H9 (cell line): Measurements from ENCODE around the gene HMG20B. TPM values are rescaled to one million over a fixed set of nuclear protein-coding genes. Genes with fewer than 3 reads are reported as not detected.
A peak's percentile ranks its signal among the peaks of the same experiment; 100 is the strongest.

Experiments
- DNase-seq: peaks from one replicate; pipeline ENCODE4 v3.0.0-alpha.2; 2017
- H2AFZ ChIP-seq: one replicate; pipeline ENCODE4 v1.6.1; 2013; ENCODE audit warnings: mild to moderate bottlenecking, low read length, control low read depth, moderate library complexity
- H2AK5ac ChIP-seq: 2 replicates; pipeline ENCODE4 v1.6.1; 2013; ENCODE audit warnings: low read length, control low read depth, mixed read lengths; ENCODE audit not compliant: insufficient read length
- H2BK120ac ChIP-seq: one replicate; pipeline ENCODE4 v1.6.1; 2013; ENCODE audit warnings: low read depth, mild to moderate bottlenecking, low read length, control low read depth, inconsistent platforms; ENCODE audit not compliant: poor library complexity, severe bottlenecking
- H2BK12ac ChIP-seq: 2 replicates; pipeline ENCODE4 v1.6.1; 2013; ENCODE audit warnings: low read length, control low read depth, mixed read lengths, low read depth; ENCODE audit not compliant: insufficient read length
- H2BK15ac ChIP-seq: 2 replicates; pipeline ENCODE4 v1.6.1; 2013; ENCODE audit warnings: low read depth, low read length, control low read depth
- H2BK20ac ChIP-seq: one replicate; pipeline ENCODE4 v1.6.1; 2013; ENCODE audit warnings: low read depth, mild to moderate bottlenecking, low read length, control low read depth, inconsistent platforms; ENCODE audit not compliant: poor library complexity, severe bottlenecking
- H2BK5ac ChIP-seq: 2 replicates; pipeline ENCODE4 v1.6.1; 2013; ENCODE audit warnings: low read length, control low read depth, mixed read lengths; ENCODE audit not compliant: insufficient read length
- H3K14ac ChIP-seq: 2 replicates; pipeline ENCODE4 v1.6.1; 2013; ENCODE audit warnings: low read length, control low read depth; ENCODE audit not compliant: insufficient read depth
- H3K18ac ChIP-seq: 2 replicates; pipeline ENCODE4 v1.6.1; 2013; ENCODE audit warnings: low read depth, mild to moderate bottlenecking, mixed read lengths, low read length, control low read depth; ENCODE audit not compliant: insufficient read length
- H3K23ac ChIP-seq: 2 replicates; pipeline ENCODE4 v1.6.1; 2013; ENCODE audit warnings: low read length, control low read depth, mixed read lengths, low read depth; ENCODE audit not compliant: insufficient read length
- H3K23me2 ChIP-seq: 2 replicates; pipeline ENCODE4 v1.6.1; 2013; ENCODE audit warnings: low read depth, mild to moderate bottlenecking, mixed read lengths, low read length, control low read depth; ENCODE audit not compliant: insufficient read length, poor library complexity, severe bottlenecking
- H3K27ac ChIP-seq: 2 replicates; pipeline ENCODE4 v1.5.1; 2013; ENCODE audit warnings: low read length, control low read depth, mixed read lengths, low read depth; ENCODE audit not compliant: insufficient read length
- H3K27me3 ChIP-seq: 2 replicates; pipeline ENCODE4 v1.6.1; 2013; ENCODE audit warnings: low read length, control low read depth, inconsistent platforms; ENCODE audit not compliant: insufficient read depth
- H3K4ac ChIP-seq: 2 replicates; pipeline ENCODE4 v1.6.1; 2013; ENCODE audit warnings: low read depth, mild to moderate bottlenecking, control low read depth, inconsistent platforms, low read length, moderate library complexity
- H3K4me1 ChIP-seq: 2 replicates; pipeline ENCODE4 v1.6.1; 2013; ENCODE audit warnings: low read length, control low read depth, inconsistent platforms; ENCODE audit not compliant: insufficient read depth
- H3K4me2 ChIP-seq: 2 replicates; pipeline ENCODE4 v1.6.1; 2013; ENCODE audit warnings: low read length, control low read depth, mixed read lengths; ENCODE audit not compliant: insufficient read length, insufficient read depth
- H3K56ac ChIP-seq: 2 replicates; pipeline ENCODE4 v1.6.1; 2013; ENCODE audit warnings: low read depth, mild to moderate bottlenecking, mixed read lengths, low read length, control low read depth; ENCODE audit not compliant: insufficient read length
- H3K79me1 ChIP-seq: 2 replicates; pipeline ENCODE4 v1.6.1; 2013; ENCODE audit warnings: low read depth, mild to moderate bottlenecking, moderate library complexity, low read length, control low read depth, inconsistent platforms; ENCODE audit not compliant: insufficient read depth, poor library complexity, severe bottlenecking
- H3K79me2 ChIP-seq: 2 replicates; pipeline ENCODE4 v1.6.1; 2013; ENCODE audit warnings: low read length, control low read depth, inconsistent platforms; ENCODE audit not compliant: insufficient read depth
- H3K9ac ChIP-seq: 2 replicates; pipeline ENCODE4 v1.6.1; 2013; ENCODE audit warnings: low read length, control low read depth, mixed read lengths; ENCODE audit not compliant: insufficient read length; ENCODE audit errors: extremely low read depth
- H3K9me3 ChIP-seq: one replicate; pipeline ENCODE4 v1.6.1; 2013; ENCODE audit warnings: low read depth, low read length, inconsistent platforms; ENCODE audit not compliant: control insufficient read depth
- H3T11ph ChIP-seq: one replicate; pipeline ENCODE4 v1.6.1; 2013; ENCODE audit warnings: mild to moderate bottlenecking, low read length, control low read depth, inconsistent platforms
- H4K20me1 ChIP-seq: one replicate; pipeline ENCODE4 v1.6.1; 2013; ENCODE audit not compliant: control insufficient read depth, insufficient read length, insufficient read depth
- H4K5ac ChIP-seq: 2 replicates; pipeline ENCODE4 v1.6.1; 2013; ENCODE audit warnings: low read depth, mild to moderate bottlenecking, mixed read lengths, low read length, control low read depth; ENCODE audit not compliant: insufficient read length
- H4K8ac ChIP-seq: replicated peaks from 2 replicates; pipeline ENCODE4 v1.6.1; 2013; ENCODE audit warnings: low read length, control low read depth, mixed read lengths, low read depth; ENCODE audit not compliant: insufficient read length
- H4K91ac ChIP-seq: 2 replicates; pipeline ENCODE4 v1.6.1; 2013; ENCODE audit warnings: low read depth, mild to moderate bottlenecking, moderate library complexity, mixed read lengths, low read length, control low read depth; ENCODE audit not compliant: insufficient read length
- H3K27ac Mint-ChIP-seq, 3 experiments: 2 replicates in 2 of 3; 3 replicates in 1 of 3; pipeline ENCODE4 v1.8.0; 2020 to 2021; ENCODE audit warnings: mixed read lengths in 3 of 3, mild to moderate bottlenecking in 1 of 3, moderate library complexity in 1 of 3
- H3K27me3 Mint-ChIP-seq: 2 replicates; pipeline ENCODE4 v1.8.0; 2021; ENCODE audit warnings: low read depth, mild to moderate bottlenecking, moderate library complexity, mixed read lengths
- H3K36me3 Mint-ChIP-seq, 3 experiments: 2 replicates in 2 of 3; 3 replicates in 1 of 3; pipeline ENCODE4 v1.8.0; 2020 to 2021; ENCODE audit warnings: low read depth in 3 of 3, mixed read lengths in 3 of 3; ENCODE audit not compliant: insufficient read depth in 1 of 3
- H3K4me1 Mint-ChIP-seq, 2 experiments: 2 replicates each; pipeline ENCODE4 v1.8.0; 2020; ENCODE audit warnings: mixed read lengths in 2 of 2
- H3K4me3 Mint-ChIP-seq, 2 experiments: 2 replicates in 1 of 2; 3 replicates in 1 of 2; pipeline ENCODE4 v1.8.0; 2020 to 2021; ENCODE audit warnings: mild to moderate bottlenecking in 2 of 2, mixed read lengths in 2 of 2, moderate library complexity in 1 of 2
- H3K9me3 Mint-ChIP-seq, 2 experiments: 2 replicates in 1 of 2; 3 replicates in 1 of 2; pipeline ENCODE4 v1.8.0; 2020; ENCODE audit warnings: mild to moderate bottlenecking in 2 of 2, mixed read lengths in 2 of 2, moderate library complexity in 1 of 2
- WGBS: extraction: QIAGEN DNeasy Blood & Tissue Kit; methylation state at CpG from one replicate; pipeline ENCODE4 v1.1.7; 2013; ENCODE audit warnings: missing lambda C conversion rate, low lambda C conversion rate, mixed read lengths; ENCODE audit not compliant: insufficient read length; ENCODE audit errors: extremely low coverage; 5-methylcytosine and 5-hydroxymethylcytosine counted together
- total RNA-seq: library from RNA; stranded (reverse); gene quantifications from 2 replicates; pipeline ENCODE4 v1.2.1, GENCODE V29; 2021
- TF ChIP-seq, protein P1 (sequence below): fragments of 200-600 bp; sonication (generic); conservative IDR thresholded peaks from 3 replicates; pipeline ENCODE4 v1.8.0; 2021; ENCODE audit warnings: antibody characterized with exemption, mild to moderate bottlenecking

HMG20B gene
- total RNA-seq, 1 experiment from 2014 or later: 58.1 TPM

DNA sequence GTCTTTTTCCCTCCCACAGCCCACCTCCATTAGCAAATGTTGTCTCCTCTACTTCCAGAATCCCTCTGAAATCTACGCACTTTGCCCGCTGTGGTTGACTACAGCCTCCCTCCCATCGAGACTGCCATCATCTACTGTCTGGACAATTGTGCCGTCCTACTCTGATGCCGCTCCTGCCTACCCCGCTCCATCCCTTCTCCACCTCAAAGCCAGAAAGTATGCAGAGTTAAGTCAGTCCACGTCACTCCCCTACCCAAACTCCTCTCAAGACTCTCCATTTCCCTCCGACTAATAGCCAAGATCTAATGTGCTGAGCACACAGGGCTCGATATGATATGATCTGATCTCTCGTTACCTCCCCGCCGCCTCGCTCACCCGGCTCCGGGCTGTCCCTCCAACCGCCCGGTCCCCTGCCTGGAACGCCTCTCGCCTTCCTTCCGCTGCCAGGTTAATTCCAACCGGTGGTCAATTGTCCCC, 53.3 kb downstream of the HMG20B start:
- Histone ChIP-seq H3K79me1 (no peaks in the 10 kb centered on the region), H3K4me2 (peak overlapping the region; percentile 93), H3K23me2 (peaks cover 5% of the 10 kb centered on the region), H2BK5ac (no peak overlapping the region), H3K4me1 (0 out of 2 replicates have a peak, but pooled peaks cover 2% of the 10 kb centered on the region), H2BK120ac (no peak overlapping the region), H4K91ac (no peak overlapping the region), H2BK20ac (no peak overlapping the region), H3K14ac (no peak overlapping the region), H3K27me3 (no peaks in the 10 kb centered on the region), H2BK15ac (no peak overlapping the region), H3K18ac (no peak overlapping the region), H3K4ac (no peak overlapping the region), H2BK12ac (no peak overlapping the region), H3K56ac (no peak overlapping the region), H4K20me1 (no peaks in the 10 kb centered on the region), H4K5ac (no peak overlapping the region), H2AK5ac (no peak overlapping the region), H2AFZ (no peak overlapping the region), H3K79me2 (peaks cover 7% of the 10 kb centered on the region; the same call in 1 of the 2 replicates), H3K23ac (no peak overlapping the region), H3K27ac (no peak overlapping the region), H3K9ac (peak overlapping the region; percentile 66), H3K9me3 (no peaks in the 10 kb centered on the region), H3T11ph (no peak overlapping the region), H4K8ac (no peak overlapping the region)
- Mint-ChIP-seq H3K9me3 (no peaks in the 10 kb centered on the region), H3K36me3 (peaks cover 6 to 22% (median 13%) of the 10 kb centered on the region in 3 experiments; a peak in 6 of 7 replicates), H3K4me1 (peaks cover 4 to 13% of the 10 kb centered on the region in 2 experiments), H3K27me3 (no peaks in the 10 kb centered on the region; the same call in 1 of the 2 replicates), H3K4me3 (peak overlapping the region; percentile 96 to 97), H3K27ac (peak overlapping the region; percentile 54 to 100 (median 99); a peak in 5 of 7 replicates)
- DNase-seq: no peak
- no CpG with 5 or more reads among the region's 21 CpGs for WGBS
- TF ChIP-seq, protein P1, sequence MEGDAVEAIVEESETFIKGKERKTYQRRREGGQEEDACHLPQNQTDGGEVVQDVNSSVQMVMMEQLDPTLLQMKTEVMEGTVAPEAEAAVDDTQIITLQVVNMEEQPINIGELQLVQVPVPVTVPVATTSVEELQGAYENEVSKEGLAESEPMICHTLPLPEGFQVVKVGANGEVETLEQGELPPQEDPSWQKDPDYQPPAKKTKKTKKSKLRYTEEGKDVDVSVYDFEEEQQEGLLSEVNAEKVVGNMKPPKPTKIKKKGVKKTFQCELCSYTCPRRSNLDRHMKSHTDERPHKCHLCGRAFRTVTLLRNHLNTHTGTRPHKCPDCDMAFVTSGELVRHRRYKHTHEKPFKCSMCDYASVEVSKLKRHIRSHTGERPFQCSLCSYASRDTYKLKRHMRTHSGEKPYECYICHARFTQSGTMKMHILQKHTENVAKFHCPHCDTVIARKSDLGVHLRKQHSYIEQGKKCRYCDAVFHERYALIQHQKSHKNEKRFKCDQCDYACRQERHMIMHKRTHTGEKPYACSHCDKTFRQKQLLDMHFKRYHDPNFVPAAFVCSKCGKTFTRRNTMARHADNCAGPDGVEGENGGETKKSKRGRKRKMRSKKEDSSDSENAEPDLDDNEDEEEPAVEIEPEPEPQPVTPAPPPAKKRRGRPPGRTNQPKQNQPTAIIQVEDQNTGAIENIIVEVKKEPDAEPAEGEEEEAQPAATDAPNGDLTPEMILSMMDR: no peak
